Measurements from ENCODE around the gene FAM124A.

The FAM124A gene

GRCh38 chr13:51218626-51219025 is 3.6 kb upstream of the FAM124A start:
- no peak overlapping the region for H3K4me3 ChIP-seq (ENCODE audit: low read depth, low read length)
- no peak for TF ChIP-seq CTCF (IDR thresholded peaks at IDR 0.05; ENCODE audit: borderline replicate concordance, insufficient read depth, low read depth, low read length)

- H3K4me3 ChIP-seq (ENCODE audit: low read depth, low read length): no peak overlapping the region
- TF ChIP-seq CTCF (IDR thresholded peaks at IDR 0.05; ENCODE audit: borderline replicate concordance, insufficient read depth, low read depth, low read length): no peak
Measured at GRCh38 chr13:51220706-51221105, 1.5 kb upstream of the FAM124A start.

- no peak for TF ChIP-seq CTCF (IDR thresholded peaks at IDR 0.05; ENCODE audit: borderline replicate concordance, insufficient read depth, low read depth, low read length)
- no peak overlapping the region for H3K4me3 ChIP-seq (ENCODE audit: low read depth, low read length)
Measured at GRCh38 chr13:51221108-51221507, 1.1 kb upstream of the FAM124A start.

- peak overlapping the region; percentile 53 for H3K4me3 ChIP-seq (ENCODE audit: low read depth, low read length)
- no peak for TF ChIP-seq CTCF (IDR thresholded peaks at IDR 0.05; ENCODE audit: borderline replicate concordance, insufficient read depth, low read depth, low read length)
Measured at GRCh38 chr13:51221674-51222036, 543 bp upstream of the FAM124A start.

GRCh38 chr13:51222686-51223559 is 725 bp downstream of the FAM124A start:
- no peak overlapping the region for H3K4me3 ChIP-seq (ENCODE audit: low read depth, low read length)
- no peak for TF ChIP-seq CTCF (IDR thresholded peaks at IDR 0.05; ENCODE audit: borderline replicate concordance, insufficient read depth, low read depth, low read length)

- TF ChIP-seq CTCF (IDR thresholded peaks at IDR 0.05; ENCODE audit: borderline replicate concordance, insufficient read depth, low read depth, low read length): no peak
- H3K4me3 ChIP-seq (ENCODE audit: low read depth, low read length): no peak overlapping the region
Measured at GRCh38 chr13:51223560-51224270, 1.5 kb downstream of the FAM124A start.

GRCh38 chr13:51225029-51225428 is 2.8 kb downstream of the FAM124A start:
- no peak for TF ChIP-seq CTCF (IDR thresholded peaks at IDR 0.05; ENCODE audit: borderline replicate concordance, insufficient read depth, low read depth, low read length)
- no peak overlapping the region for H3K4me3 ChIP-seq (ENCODE audit: low read depth, low read length)

Data from GM12875 (cell line).